Measurements from ENCODE around the gene CRYBA4. TPM values are rescaled to one million over a fixed set of nuclear protein-coding genes. Genes with fewer than 3 reads are reported as not detected.

Gene CRYBA4
- not detected for total RNA-seq
- long read RNA-seq = 0 reads

DNA sequence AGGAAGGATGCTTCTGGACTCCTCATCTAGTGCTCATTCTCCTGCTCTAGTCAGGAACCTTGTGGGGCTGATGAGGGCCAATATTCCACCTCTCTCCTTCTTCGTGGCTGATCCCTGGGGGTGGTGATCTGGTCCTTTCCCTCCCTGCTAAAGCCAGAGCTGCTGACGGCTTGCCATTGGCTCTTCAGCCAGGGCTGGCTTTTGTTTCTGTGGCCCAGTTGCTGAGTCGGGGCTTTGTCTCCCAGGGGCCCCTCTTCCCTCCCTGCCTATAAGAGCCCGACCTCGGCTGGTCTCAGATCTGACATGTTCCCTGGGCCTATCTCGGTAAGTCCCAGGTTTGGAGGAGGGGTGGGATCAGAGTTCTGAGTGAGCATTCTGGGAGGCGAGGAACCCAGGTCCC lies at the start of gene CRYBA4:
CRYBA4 (plus strand) TSS at position 301 of the 400 bp plus-strand sequence. CDS start 634 bp downstream, outside the sequence.
- no peak within 1 kb of the TSS for H3K4me3 ChIP-seq
- H3K4me1 ChIP-seq = peaks cover 22% of the 10 kb centered on the region
- no peaks in the 10 kb centered on the region for H3K27me3 ChIP-seq (ENCODE audit: low read depth)
- ATAC-seq (no peak), DNase-seq (no peak)
- H3K9me3 ChIP-seq = no peaks in the 10 kb centered on the region
- no peak within 1 kb of the TSS for H3K27ac ChIP-seq
- no peak for TF ChIP-seq CTCF (IDR thresholded peaks at IDR 0.05)
- intact Hi-C loops (cut with DNase I) = no loop called here
- H3K36me3 ChIP-seq = no peaks in the 10 kb centered on the region

DNA sequence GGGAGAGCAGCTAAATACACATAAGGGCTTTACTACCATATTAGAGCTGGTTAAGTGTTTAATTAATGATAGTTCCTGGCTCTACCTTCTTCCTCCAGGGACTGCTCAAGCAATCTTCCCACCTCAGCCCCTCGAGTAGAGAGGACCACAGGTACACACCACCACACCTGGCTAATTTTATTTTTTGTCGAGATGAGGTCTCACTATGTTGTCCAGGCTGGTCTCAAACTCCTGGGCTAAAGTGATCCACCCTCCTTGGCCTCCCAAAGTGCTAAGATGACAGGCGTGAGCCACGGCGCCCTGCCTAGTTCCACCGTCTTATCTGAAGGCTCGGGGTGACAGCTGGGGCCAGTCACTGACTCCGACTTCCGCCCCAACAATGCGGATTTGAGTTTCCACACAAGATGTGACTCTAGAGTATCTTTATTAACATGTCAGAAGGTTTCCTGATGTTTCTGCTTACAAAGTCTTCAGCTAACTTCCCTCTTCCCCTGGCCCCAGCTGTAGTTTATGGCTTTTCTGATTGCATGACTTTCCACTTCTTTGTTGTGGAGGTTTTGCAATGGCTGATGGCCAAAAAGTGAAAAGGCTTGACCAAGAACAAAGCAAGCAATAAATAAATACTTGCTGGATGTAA lies 48.6 kb upstream of the CRYBA4 start:
- ATAC-seq (peak; percentile 77 to 84), DNase-seq (peak; percentile 85)
- no peaks in the 10 kb centered on the region for H3K36me3 ChIP-seq
- TF ChIP-seq CTCF (IDR thresholded peaks at IDR 0.05) = no peak
- no peaks in the 10 kb centered on the region for H3K27me3 ChIP-seq (ENCODE audit: low read depth)
- peak overlapping the region; percentile 58 for H3K27ac ChIP-seq
- intact Hi-C loops (cut with DNase I) = no loop called here
- no peak overlapping the region for H3K4me3 ChIP-seq
- H3K4me1 ChIP-seq = peaks cover 74% of the 10 kb centered on the region
- H3K9me3 ChIP-seq = no peaks in the 10 kb centered on the region

- DNase-seq = no peak
- TF ChIP-seq CTCF (IDR thresholded peaks at IDR 0.05) = no peak
- intact Hi-C loops (cut with DNase I) = no loop called here
- H3K27me3 ChIP-seq (ENCODE audit: low read depth) = no peaks in the 10 kb centered on the region
- peak overlapping the region; percentile 58 for H3K27ac ChIP-seq
- H3K4me3 ChIP-seq = no peak overlapping the region
- H3K4me1 ChIP-seq = peaks cover 69% of the 10 kb centered on the region
- no peaks in the 10 kb centered on the region for H3K36me3 ChIP-seq
- no peaks in the 10 kb centered on the region for H3K9me3 ChIP-seq
- ATAC-seq = no peak
Measured at GRCh38 chr22:26574001-26574723, 47.6 kb upstream of the CRYBA4 start.

- DNase-seq = no peak
- H3K9me3 ChIP-seq = no peaks in the 10 kb centered on the region
- no peak for ATAC-seq
- H3K4me3 ChIP-seq = no peak overlapping the region
- intact Hi-C loops (cut with DNase I) = no loop called here
- H3K4me1 ChIP-seq = peaks cover 72% of the 10 kb centered on the region
- H3K27me3 ChIP-seq (ENCODE audit: low read depth) = no peaks in the 10 kb centered on the region
- H3K36me3 ChIP-seq = no peaks in the 10 kb centered on the region
- H3K27ac ChIP-seq = no peak overlapping the region
- no peak for TF ChIP-seq CTCF (IDR thresholded peaks at IDR 0.05)
Measured at GRCh38 chr22:26576026-26576680, 45.6 kb upstream of the CRYBA4 start.

DNA sequence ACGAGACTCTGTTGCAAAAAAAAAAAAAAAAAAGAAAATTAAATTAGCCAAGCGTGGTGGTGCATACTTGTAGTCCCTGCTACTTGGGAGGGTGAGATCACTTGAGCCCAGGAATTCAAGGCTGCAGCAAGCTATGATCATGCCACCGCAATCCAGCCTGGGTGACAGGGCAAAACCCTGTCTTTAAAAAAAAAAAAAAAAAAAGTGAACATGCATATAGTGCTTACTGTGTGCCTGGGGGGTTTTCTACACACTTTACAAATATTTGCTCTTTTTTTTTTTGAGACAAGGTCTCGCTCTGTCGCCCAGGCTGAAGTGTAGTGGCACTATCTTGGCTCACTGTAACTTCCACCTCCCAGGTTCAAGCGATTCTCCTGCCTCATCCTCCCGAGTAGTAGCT lies 44.7 kb upstream of the CRYBA4 start:
- H3K36me3 ChIP-seq = peaks cover 4% of the 10 kb centered on the region
- H3K27me3 ChIP-seq (ENCODE audit: low read depth) = no peaks in the 10 kb centered on the region
- H3K9me3 ChIP-seq = no peaks in the 10 kb centered on the region
- no peak overlapping the region for H3K4me3 ChIP-seq
- ATAC-seq (no peak), DNase-seq (no peak)
- peaks cover 63% of the 10 kb centered on the region for H3K4me1 ChIP-seq
- H3K27ac ChIP-seq = no peak overlapping the region
- intact Hi-C loops (cut with DNase I) = no loop called here
- TF ChIP-seq CTCF (IDR thresholded peaks at IDR 0.05) = no peak
